CD14-positive monocyte (primary cell): ENCODE measurements around the gene JSRP1. TPM values are rescaled to one million over a fixed set of nuclear protein-coding genes. Genes with fewer than 3 reads are reported as not detected.
A peak's percentile ranks its signal among the peaks of the same experiment; 100 is the strongest.

Experiments used
- DNase-seq, 3 donors: peaks; one replicate each; pipeline ENCODE4 v3.0.0-alpha.2; 2011 to 2022
- H2AFZ ChIP-seq: 2 replicates; pipeline ENCODE4 v1.6.0; 2012; ENCODE audit warnings: mild to moderate bottlenecking, low read depth, low read length, inconsistent platforms; ENCODE audit not compliant: insufficient read depth, poor library complexity, severe bottlenecking
- H3K27ac ChIP-seq, 2 donors: 1 replicate in 1 of 2; 2 replicates in 1 of 2; pipeline ENCODE4 v1.5.1; 2012 to 2013; ENCODE audit warnings: low read length in 2 of 2, control low read depth in 1 of 2, inconsistent platforms in 1 of 2, low read depth in 1 of 2, mild to moderate bottlenecking in 1 of 2
- H3K27me3 ChIP-seq, 2 donors: one replicate each; pipeline versions ENCODE4 v1.6.0 to v1.6.1; 2011 to 2013; ENCODE audit warnings: low read length in 2 of 2; ENCODE audit not compliant: control insufficient read depth in 2 of 2, insufficient read depth in 2 of 2
- H3K36me3 ChIP-seq, 2 donors: replicated peaks in 1 of 2; 1 replicate in 1 of 2; 2 replicates in 1 of 2; pipeline versions ENCODE4 v1.5.1 to v1.6.1; 2012 to 2013; ENCODE audit warnings: low read length in 2 of 2, control low read depth in 1 of 2, inconsistent platforms in 1 of 2, mild to moderate bottlenecking in 1 of 2; ENCODE audit not compliant: insufficient read depth in 2 of 2, control insufficient read depth in 1 of 2
- H3K4me1 ChIP-seq, 2 donors: 1 replicate in 1 of 2; 2 replicates in 1 of 2; pipeline versions ENCODE4 v1.5.1 to v1.6.1; 2012 to 2013; ENCODE audit warnings: low read length in 2 of 2, control low read depth in 1 of 2, inconsistent platforms in 1 of 2, mild to moderate bottlenecking in 1 of 2, moderate library complexity in 1 of 2; ENCODE audit not compliant: insufficient read depth in 2 of 2, control insufficient read depth in 1 of 2
- H3K4me2 ChIP-seq: replicated peaks from 2 replicates; pipeline ENCODE3; 2012; ENCODE audit warnings: low read length, moderate library complexity, mild to moderate bottlenecking; ENCODE audit not compliant: poor library complexity, severe bottlenecking; ENCODE audit errors: extremely low read depth
- H3K4me3 ChIP-seq, 3 experiments: fragments of 200-600 bp in 1 of 3; sonication (generic) in 1 of 3; replicated peaks in 1 of 3; 1 replicate in 2 of 3; 2 replicates in 1 of 3; pipeline ENCODE4 v1.5.1; 2011 to 2013; ENCODE audit warnings: low read length in 3 of 3, mild to moderate bottlenecking in 3 of 3, control low read depth in 2 of 3, low read depth in 2 of 3, inconsistent platforms in 1 of 3, moderate library complexity in 1 of 3
- H3K79me2 ChIP-seq: 2 replicates; pipeline ENCODE4 v1.6.0; 2012; ENCODE audit warnings: mild to moderate bottlenecking, control low read depth, inconsistent platforms, low read length, moderate library complexity; ENCODE audit not compliant: insufficient read depth
- H3K9ac ChIP-seq: 2 replicates; pipeline ENCODE4 v1.6.0; 2017; ENCODE audit warnings: low read length, mild to moderate bottlenecking; ENCODE audit not compliant: insufficient read depth, poor library complexity, severe bottlenecking
- H3K9me3 ChIP-seq, 2 donors: replicated peaks in 1 of 2; 1 replicate in 1 of 2; 2 replicates in 1 of 2; pipeline versions ENCODE4 v1.5.1 to v1.6.1; 2012 to 2013; ENCODE audit warnings: low read length in 2 of 2, control low read depth in 1 of 2; ENCODE audit not compliant: control insufficient read depth in 1 of 2, insufficient read depth in 1 of 2
- H4K20me1 ChIP-seq: 2 replicates; pipeline ENCODE4 v1.6.0; 2012; ENCODE audit warnings: mild to moderate bottlenecking, low read length, control low read depth, moderate library complexity; ENCODE audit not compliant: insufficient read depth
- H3K27ac Mint-ChIP-seq, 7 donors: one replicate each; pipeline ENCODE4 v1.8.0; 2020; ENCODE audit warnings: mild to moderate bottlenecking in 7 of 7, mixed read lengths in 7 of 7, moderate library complexity in 6 of 7, inconsistent platforms in 2 of 7
- H3K27me3 Mint-ChIP-seq, 3 donors: one replicate each; pipeline ENCODE4 v1.8.0; 2021 to 2022; ENCODE audit warnings: low read depth in 3 of 3, mild to moderate bottlenecking in 3 of 3, mixed read lengths in 3 of 3, moderate library complexity in 3 of 3, inconsistent platforms in 1 of 3
- H3K36me3 Mint-ChIP-seq, 2 donors: one replicate each; pipeline ENCODE4 v1.8.0; 2020; ENCODE audit warnings: mixed read lengths in 2 of 2, inconsistent platforms in 1 of 2, mild to moderate bottlenecking in 1 of 2
- H3K4me1 Mint-ChIP-seq: one replicate; pipeline ENCODE4 v1.8.0; 2020; ENCODE audit warnings: mild to moderate bottlenecking, mixed read lengths
- H3K4me3 Mint-ChIP-seq, 2 donors: one replicate each; pipeline ENCODE4 v1.8.0; 2020; ENCODE audit warnings: mild to moderate bottlenecking in 2 of 2, mixed read lengths in 2 of 2, moderate library complexity in 1 of 2
- H3K9me3 Mint-ChIP-seq, 7 donors: one replicate each; pipeline ENCODE4 v1.8.0; 2020 to 2022; ENCODE audit warnings: mixed read lengths in 7 of 7, mild to moderate bottlenecking in 6 of 7, moderate library complexity in 6 of 7, inconsistent platforms in 2 of 7
- CTCF ChIP-seq: fragments of 200-600 bp; IDR thresholded peaks from one replicate; pipeline ENCODE4 v1.8.0; 2022; ENCODE audit warnings: antibody characterized with exemption, mild to moderate bottlenecking
- WGBS: methylation state at CpG from one replicate; pipeline ENCODE4 v1.1.5; 2013; ENCODE audit warnings: missing lambda C conversion rate; ENCODE audit not compliant: insufficient coverage; 5-methylcytosine and 5-hydroxymethylcytosine counted together
- intact Hi-C, 2 donors: fragments of 100-400 bp; cut with micrococcal nuclease; formaldehyde crosslinking; loops; one replicate each; pipeline versions ENCODE4 v1.15.0 to v1.15.1; 2023
- polyA plus RNA-seq, 3 donors: library from polyadenylated mRNA; depleted of rRNA in 1 of 3; unstranded in 2 of 3; stranded (reverse) in 1 of 3; fragments of 300-500 nt in 2 of 3; fragments of >200 nt in 1 of 3; fragmentation: Illumina TruSeq in 2 of 3; gene quantifications; 1 replicate in 2 of 3; 2 replicates in 1 of 3; pipeline ENCODE4 v1.2.3, GENCODE V29; 2012 to 2021

The JSRP1 gene
- polyA plus RNA-seq, 3 donors = 0.38 to 0.50 TPM; not detected in 1

DNA sequence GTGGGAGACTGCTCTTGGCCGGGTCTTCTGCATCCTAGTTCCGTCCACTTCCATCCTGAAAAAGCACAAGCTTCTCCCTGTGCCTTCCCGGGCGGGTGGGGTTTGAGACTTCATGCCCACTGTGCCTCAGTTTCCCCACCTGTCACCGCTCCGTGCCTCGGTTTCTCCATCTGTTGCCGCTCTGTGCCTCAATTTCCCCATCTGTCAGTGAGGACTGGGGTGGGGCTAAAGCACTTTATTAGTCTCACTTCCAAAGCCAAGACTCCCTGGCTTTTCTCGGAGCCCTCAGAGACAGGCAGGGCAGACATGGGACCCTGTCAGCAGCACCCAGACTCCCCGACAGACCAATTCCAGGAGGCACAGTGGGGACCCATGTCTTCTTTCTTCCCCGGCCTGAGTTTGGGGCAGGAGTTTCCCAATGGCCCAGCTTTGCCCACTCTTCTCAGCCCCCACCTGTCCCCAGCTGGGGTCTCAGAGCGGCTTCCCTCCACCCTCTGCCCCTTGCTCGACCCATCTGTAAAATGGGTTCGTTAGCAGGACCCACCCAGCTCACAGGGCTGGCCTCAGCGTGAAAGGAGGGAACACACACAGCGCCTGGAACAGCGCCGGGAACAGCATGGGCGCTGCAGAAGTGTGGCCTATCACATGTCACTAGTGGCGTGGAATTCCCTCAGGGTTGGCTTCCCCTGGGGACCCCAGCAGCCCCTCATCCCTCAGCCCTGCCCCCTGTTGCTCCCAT is 30.4 kb upstream of the JSRP1 start:
- WGBS = 98% methylated on average over 15 of the region's 20 CpGs
- Histone ChIP-seq H4K20me1 (peaks cover 12% of the 10 kb centered on the region), H3K36me3 (no peaks in the 10 kb centered on the region), H3K27me3 (no peaks in the 10 kb centered on the region), H2AFZ (no peak overlapping the region), H3K4me1 (peaks cover 54 to 76% of the 10 kb centered on the region in 2 donors), H3K9ac (no peak overlapping the region), H3K27ac (no peak overlapping the region), H3K79me2 (peaks cover 31% of the 10 kb centered on the region), H3K9me3 (no peaks in the 10 kb centered on the region), H3K4me3 (no peak overlapping the region), H3K4me2 (no peak overlapping the region)
- Mint-ChIP-seq H3K27me3 (peaks cover 3 to 13% (median 4%) of the 10 kb centered on the region in 3 donors), H3K9me3 (peaks cover 0 to 4% (median 0%) of the 10 kb centered on the region in 7 donors), H3K4me3 (no peak overlapping the region), H3K4me1 (peaks cover 56% of the 10 kb centered on the region), H3K27ac (peak overlapping the region in 1 of 7 donors; percentile 75), H3K36me3 (peaks cover 2 to 7% of the 10 kb centered on the region in 2 donors)
- TF ChIP-seq CTCF = no peak
- DNase-seq = no peak
- intact Hi-C loops = loop anchor here in 1 of 2 donors (10.0 kb wide), 1 partner anchor 108 kb away; no protein-coding TSS in a partner anchor

DNA sequence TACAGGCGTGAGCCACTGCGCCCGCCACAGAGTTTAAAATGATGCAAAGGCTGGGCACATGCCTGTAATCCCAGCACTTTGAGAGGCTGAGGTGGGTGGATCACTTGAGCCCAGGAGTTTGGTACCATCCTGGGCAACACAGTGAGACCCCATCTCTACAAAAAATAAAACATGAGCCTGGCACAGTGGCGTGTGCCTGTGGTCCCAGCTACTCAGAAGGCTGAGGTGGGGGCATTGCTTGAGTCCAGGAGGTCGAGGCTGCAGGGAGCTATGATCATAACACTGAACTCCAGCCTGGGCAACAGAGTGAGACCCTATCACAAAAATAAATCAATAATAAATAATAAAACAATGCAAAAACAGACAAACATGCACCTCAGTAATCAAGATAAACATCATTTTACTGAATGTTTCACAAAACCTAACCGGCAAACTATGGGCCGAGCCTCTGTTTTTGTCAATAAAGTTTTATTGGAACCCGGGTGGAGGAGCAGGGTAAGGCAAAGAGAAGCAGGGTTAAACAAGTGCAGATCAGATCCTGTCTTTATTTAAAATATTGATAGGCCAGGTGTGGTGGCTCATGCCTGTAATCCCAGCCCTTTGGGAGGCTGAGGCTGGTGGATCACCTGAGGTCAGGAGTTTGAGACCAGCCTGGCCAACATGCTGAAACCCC is 27.8 kb upstream of the JSRP1 start:
- Histone ChIP-seq H3K4me1 (peaks cover 50 to 66% of the 10 kb centered on the region in 2 donors), H3K9me3 (no peaks in the 10 kb centered on the region), H3K4me2 (no peak overlapping the region), H3K27me3 (no peaks in the 10 kb centered on the region), H4K20me1 (peaks cover 15% of the 10 kb centered on the region), H3K9ac (no peak overlapping the region), H2AFZ (no peak overlapping the region), H3K79me2 (peaks cover 23% of the 10 kb centered on the region), H3K36me3 (no peaks in the 10 kb centered on the region), H3K4me3 (no peak overlapping the region), H3K27ac (no peak overlapping the region)
- intact Hi-C loops = loop anchor here in 1 of 2 donors (10.0 kb wide), 1 partner anchor 111 kb away; no protein-coding TSS in a partner anchor
- peaks cover 0 to 4% (median 0%) of the 10 kb centered on the region in 7 donors for H3K9me3 Mint-ChIP-seq
- TF ChIP-seq CTCF = no peak
- WGBS = 82% methylated on average over 2 of the region's 8 CpGs
- no peak overlapping the region for H3K4me3 Mint-ChIP-seq
- peaks cover 5 to 16% of the 10 kb centered on the region in 2 donors for H3K36me3 Mint-ChIP-seq
- H3K27me3 Mint-ChIP-seq = peaks cover 4 to 11% (median 4%) of the 10 kb centered on the region in 3 donors
- no peak overlapping the region for H3K27ac Mint-ChIP-seq
- peaks cover 58% of the 10 kb centered on the region for H3K4me1 Mint-ChIP-seq
- no peak for DNase-seq
